Limb (tissue), 2 donors: ENCODE results near the gene SLC7A4.
"Not testable (repeated sequence)": the region's sequence is repeated elsewhere in the genome, so short reads cannot be mapped to it uniquely, and the experiment has no call there.

Experiments used
- DNase-seq, 2 donors: peaks; one replicate each; pipeline ENCODE4 v3.0.0-alpha.2; 2016; ENCODE audit errors: extremely low spot score in 2 of 2

The SLC7A4 gene

DNA sequence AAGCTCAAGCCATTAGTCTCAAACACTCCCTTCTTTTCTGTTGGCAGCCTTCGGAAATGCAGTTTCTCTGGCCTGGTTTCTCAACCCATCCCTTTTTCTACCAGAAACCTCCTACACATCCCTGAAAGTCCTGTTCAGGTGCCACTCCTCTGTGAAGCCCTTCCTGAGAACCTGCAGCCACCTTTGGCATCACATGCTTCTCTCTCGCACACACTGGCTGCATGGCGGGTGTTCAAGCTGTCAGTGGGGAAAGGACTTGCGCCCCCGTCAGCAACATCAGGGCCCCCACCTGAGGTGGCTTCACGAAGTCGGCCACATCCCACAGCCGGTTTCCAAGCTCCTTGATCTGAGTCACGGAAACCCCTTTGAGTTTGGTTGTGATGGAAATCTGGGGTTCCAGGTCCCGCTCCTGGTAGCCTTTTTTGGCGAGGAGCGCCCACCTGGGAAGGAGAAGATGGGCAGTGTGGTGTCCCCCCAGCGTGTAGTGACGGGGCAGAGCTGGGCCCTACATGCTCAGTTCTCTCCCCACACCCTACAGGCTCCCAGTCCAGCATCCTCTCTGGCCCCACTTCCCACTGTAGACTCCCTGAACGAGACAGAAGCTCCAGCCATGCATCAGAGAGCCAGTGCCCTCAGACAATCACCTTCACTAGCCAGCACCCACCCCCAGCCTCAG is 11.6 kb upstream of the SLC7A4 start:
- no peak for DNase-seq

DNA sequence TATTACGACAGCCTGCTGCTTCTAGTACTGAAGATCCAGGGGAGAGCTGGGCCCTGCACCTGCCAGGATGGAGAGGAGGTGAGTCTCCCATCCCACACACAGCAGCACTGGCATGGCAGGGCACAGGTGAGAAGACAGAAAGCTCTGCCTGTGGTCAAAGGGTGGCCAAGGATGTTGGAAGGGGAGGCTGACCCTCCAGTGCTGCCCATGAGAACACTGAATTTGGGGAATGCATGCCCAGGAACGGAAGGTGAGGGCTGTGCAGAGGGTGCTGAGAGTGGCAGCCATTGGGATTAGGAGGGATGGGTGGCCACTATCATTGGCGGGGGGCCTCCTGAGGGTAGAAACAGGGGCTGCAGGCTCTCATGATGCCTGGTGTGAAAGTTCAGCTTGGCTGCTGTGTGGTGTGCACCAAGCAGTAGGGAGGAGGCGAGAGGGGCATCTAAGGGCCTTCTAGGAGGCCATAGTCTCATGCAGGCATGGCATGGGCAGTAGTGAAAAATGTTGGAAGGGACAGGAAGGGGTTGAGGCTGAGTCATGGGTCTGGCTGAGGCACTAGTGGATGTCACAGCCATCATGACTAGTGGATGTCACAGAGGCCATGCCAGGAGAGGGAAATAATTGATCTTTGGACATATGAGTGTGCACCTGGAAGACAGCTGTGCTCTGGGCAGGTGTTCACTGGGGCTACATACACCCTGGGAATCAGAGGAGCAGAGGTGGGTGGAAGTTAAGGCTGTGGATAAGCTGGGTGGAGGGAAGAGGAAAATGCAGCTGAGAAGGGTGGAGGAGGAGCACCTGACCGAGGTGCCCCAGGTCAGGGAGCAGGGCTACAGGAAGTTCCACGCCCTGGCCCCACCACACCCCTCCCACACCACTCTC is 10.9 kb upstream of the SLC7A4 start:
- DNase-seq: no peak

DNA sequence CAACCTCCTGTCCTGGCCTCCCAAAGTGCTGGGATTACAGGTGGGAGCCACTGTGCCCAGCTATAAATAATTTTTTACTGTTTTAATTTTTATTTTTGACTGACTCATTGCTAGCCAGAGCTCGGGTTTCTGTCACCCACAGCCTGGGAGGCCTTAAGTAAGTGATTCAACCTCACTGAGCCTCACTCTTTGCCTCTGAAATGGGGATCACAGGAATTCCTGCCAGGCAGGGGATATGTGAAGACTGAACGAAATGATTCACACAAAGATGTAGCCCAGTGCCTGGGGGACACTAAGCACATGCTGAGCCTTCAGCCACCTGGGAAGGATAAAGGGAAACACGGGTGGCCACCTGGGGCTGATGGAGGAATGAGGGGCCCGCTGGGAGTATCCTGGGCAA is 9.6 kb upstream of the SLC7A4 start:
- DNase-seq: no peak

GRCh38 chr22:21039158-21039557 is 6.8 kb upstream of the SLC7A4 start:
- not testable (repeated sequence) for DNase-seq

DNA sequence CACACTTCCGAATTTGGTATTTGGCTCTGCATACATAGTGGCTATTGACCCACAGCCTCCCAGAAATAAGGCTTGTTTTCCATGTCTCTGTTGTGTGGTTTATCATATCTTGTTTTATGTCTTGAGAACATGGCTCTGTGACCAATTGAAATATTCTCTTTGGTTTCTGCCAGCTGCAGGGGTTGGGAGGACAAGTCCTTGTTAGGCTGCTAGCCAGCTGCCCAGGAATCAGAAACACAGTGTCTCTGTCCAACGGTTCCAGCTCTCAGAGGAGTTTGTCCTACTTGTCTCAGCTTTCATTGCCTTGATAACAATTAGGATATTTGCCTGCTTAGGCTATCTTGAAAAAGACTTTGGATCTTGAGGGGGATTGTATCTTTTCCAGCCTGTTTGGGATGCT is 6.0 kb upstream of the SLC7A4 start:
- DNase-seq: no peak

GRCh38 chr22:21034989-21035388 is 2.6 kb upstream of the SLC7A4 start:
- DNase-seq: no peak

DNA sequence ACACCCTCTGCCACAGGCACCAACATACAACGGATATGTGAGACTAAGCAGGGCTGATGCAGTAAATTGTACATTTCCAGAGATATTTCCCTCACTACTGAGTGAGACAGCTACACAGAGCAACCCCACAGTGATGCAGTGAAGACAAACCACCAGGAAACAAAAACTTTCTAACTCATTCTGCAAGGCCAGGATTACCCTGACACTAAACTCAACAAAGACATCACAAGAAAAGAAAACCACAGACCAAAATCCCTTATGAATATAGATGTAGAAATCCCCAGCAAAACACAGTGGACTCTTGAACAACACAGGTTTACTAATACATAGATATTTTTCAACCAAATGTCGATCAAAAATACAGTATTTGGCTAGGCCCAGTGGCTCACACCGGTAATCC is 1.5 kb upstream of the SLC7A4 start:
- DNase-seq: no peak

DNA sequence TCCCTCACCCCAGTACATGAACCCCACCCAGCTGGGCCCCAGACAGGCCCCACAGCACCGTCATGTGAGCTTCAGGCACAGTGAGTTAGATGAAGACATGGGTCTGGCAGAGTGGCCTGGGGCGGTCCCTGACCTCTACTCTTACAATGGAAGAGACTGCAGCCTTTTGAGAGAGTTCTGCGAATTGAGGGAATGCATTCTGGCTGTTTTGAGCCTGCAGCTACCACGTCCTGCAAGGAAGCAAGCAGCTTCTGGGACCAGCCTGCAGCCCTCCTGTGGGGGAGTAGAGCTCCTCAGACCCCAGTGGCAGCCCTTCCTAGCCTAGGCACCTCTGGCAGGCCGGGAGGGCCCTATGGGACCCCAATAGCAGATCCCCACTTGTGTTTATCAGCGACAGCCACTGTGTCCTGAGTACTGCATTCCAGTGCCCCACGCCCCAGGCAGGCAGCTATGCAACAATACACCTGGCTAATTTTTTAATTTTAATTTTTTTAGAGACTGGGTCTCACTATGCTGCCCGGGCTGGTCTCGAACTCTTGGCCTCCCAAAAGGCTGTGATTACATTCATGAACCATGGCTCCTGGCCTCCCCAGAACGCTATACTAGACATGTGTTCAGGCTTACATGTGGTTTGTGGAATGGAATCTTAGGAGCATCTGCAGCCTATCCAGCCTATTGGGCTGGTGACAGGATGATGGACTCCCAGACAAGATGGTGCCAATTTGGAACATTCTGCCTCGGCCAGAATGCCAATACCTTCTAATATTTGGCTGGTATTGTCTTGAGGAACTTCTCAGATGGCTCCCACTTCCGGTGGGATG is 717 bp upstream of the SLC7A4 start:
- DNase-seq: no peak

DNA sequence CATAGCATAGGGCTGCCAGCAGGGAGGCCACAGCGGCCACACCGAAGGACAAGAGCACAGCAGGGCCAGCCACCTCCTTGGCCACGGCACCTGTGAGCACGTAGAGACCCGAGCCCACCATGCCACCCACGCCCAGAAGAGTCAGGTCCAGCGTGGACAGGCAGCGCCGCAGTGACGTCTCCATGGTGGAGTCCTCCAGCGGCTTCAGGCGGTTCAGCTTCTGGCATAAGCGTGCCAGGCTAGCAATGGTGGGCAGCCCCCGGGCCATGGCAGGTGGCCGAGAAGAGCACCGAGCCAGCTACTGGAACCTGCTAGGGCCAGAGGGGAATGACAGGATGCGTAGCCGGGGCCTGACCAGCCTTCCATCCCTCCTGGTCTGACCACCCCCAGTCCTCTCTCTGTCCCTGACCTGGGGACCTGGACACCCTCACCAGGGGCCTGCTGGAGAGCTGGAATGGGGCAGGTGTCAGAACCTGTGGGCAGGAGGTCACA is 770 bp downstream of the SLC7A4 start:
- no peak for DNase-seq

DNA sequence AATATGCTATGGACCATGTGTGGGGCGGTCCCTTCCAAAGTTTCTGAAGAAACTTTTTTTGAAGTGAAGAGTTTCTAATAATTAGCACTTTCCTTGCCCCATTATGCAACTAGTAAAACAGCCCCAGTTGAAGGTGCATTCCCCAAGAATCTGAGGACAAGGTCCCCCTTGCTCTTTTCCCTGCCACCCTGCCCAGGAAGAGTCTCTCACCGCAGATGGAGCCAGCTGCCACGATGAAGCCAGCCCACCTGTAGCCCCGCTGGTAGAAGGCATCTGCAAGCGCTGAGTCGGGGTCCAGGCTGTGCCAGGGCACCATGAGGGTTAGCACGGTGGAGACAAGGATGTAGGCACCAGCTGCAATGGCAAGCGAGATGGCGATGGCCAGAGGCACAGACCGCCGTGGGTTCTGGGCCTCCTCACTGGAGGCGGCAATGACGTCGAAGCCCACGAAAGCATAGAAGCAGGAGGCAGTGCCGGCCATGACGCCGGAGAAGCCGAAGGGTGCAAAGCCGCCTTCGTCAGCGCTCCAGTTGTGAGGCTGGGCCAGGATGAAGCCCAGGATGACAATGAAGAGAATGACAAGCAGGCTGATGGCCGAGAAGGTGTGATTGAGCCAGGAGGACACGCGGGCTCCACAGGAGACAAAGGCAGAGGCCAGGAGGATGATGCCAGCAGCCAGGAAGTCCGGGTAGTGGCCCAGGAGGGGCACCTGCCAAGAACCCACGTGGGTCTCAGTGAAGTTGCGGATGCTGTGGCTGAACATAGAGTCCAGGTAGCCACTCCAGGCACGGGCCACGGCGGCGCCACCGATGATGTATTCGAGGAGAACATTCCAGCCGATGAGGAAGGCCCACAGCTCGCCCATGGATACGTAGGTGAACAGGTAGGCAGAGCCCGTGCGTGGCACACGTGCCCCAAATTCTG is 1.5 kb downstream of the SLC7A4 start:
- DNase-seq: peak in 1 of 2 donors; percentile 22

DNA sequence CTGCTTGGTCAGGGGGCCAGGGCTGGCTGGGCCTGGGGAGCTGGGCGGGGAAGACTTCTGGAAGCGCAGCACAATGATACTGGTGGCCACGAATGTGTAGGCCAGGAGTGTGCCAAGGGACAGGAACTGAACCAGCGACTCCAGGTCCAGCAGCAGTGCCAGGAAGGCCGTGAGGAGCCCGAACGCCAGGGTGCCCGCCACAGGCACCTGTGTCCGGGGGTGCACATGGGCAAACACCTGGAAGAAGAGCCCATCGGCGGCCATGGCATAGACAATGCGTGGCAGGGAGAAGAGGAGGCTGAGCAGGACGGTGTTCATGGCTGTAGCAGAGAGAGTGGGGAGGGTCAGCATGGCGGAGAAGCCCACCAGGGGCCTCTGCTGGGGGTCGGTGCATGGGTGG is 2.3 kb downstream of the SLC7A4 start:
- DNase-seq: peak in 1 of 2 donors; percentile 21

DNA sequence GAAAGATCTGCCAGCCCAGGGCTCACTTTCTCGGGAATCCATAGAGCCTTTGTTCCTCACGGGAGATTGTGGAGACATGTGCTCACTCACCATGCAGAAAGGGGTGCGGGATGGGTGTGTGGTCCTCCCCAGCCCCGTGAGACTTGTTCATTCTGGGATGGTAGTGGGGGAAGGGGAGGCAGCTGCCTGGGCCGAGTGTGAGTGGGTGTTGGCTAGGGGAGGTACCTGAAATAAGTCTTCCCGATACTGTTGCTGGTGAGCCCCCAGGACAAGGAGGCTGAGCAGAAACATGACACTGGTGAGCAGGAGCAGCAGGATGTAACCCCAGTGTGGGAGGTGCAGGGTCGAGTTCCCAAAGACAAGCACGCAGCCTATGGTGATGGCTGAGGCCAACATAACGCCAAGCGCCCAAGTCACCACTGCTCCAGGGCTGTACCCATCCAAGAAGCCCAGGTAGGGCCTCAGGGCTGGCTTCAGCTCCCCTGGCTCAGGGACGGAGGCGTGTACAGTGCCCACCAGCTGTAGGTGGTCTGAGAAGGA is 2.8 kb downstream of the SLC7A4 start:
- DNase-seq: no peak

GRCh38 chr22:21028277-21029251 is 3.8 kb downstream of the SLC7A4 start:
- DNase-seq: no peak

DNA sequence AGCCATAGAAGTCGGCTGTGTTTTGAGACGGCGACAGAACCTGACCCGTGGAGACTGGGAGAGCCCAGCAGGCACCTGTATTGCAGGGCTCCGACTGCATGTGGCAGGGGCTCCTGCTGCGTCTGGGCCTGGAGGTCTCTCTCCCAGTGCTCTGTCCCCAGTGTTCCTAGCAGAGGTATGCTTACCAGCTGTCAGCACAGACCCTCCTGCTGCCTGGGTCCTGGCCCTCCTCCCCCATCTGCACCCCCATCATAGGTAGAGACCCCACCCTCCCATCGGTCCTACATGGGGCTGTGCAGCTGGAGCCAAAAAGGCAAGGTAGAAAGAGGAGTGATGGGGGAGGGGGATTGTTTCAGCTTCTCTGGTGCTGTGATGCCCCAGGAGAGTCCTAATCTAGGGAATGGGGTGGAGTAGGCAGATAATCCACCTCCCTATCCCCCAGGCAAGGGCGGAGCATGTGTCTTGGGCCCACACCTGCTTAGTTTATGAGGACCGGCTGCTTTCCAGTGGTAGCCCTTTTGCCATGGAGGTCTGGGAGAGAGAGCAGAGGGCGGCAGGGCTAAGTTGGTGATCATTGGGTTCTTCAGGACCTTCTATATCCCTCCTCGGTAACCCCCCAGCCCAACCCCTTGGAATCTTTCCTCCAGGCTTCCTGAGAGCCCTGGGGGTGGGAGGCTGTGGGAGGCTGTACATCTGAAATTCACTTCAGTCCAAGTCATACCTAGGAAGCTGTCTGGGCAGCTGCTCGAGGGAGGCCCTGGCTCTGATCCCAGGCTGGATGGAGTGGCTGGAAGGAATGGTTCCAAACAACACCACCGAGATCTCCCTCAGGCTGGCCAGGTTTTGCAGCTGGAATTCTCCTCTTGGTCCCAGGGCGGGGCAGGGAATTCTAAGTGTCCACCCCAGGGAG is 5.3 kb downstream of the SLC7A4 start:
- DNase-seq: peak; percentile 30 to 63

DNA sequence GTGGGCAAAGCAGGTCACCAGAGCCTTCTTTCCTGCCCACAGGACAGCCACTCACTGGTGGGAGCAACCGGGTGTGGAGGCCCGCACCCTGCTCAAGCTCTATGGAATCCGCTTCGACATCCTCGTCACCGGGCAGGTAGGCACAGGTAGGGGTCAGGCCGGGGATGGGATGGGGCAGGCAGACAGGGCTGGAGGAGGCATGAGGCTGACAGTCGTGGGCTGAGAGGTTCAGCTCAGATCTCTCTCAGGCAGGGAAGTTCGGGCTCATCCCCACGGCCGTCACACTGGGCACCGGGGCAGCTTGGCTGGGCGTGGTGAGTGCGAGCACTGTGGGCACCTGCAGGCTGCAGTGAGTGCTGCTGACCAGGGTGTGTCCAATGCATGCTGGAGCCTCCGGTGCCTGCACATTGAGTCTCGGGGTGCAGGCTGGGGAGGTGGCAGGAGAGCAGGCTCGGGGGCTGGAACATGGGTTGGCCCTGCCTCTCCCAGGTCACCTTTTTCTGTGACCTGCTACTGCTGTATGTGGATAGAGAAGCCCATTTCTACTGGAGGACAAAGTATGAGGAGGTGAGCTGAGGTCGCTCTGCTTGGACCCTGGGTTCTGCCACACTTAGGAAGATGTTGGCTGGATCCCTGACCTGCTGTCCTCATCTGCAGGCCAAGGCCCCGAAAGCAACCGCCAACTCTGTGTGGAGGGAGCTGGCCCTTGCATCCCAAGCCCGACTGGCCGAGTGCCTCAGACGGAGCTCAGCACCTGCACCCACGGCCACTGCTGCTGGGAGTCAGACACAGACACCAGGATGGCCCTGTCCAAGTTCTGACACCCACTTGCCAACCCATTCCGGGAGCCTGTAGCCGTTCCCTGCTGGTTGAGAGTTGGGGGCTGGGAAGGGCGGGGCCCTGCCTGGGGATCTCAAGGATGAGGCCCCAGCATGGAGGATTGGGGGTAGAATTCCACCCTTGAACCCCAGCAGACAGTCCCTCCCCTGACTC is 6.3 kb downstream of the SLC7A4 start:
- DNase-seq: no peak

- no peak for DNase-seq
Observed at GRCh38 chr22:21025266-21025665, 7.1 kb downstream of the SLC7A4 start.
